ENCODE results near the gene ODAM. TPM values are rescaled to one million over a fixed set of nuclear protein-coding genes. Genes with fewer than 3 reads are reported as not detected.
"Not testable (repeated sequence)": the region's sequence is repeated elsewhere in the genome, so short reads cannot be mapped to it uniquely, and the experiment has no call there.

The ODAM gene
- total and polyA plus RNA-seq, 2 experiments from 2014 or later: not detected

GRCh38 chr4:70225824-70226223, 30.3 kb downstream of the ODAM start, which contains the start of gene FDCSP:
Gene FDCSP (plus strand): TSS chr4:70226124. CDS start chr4:70231195, 5,071 bp downstream.
- Histone ChIP-seq H3K4me1 (ENCODE audit: insufficient read depth) (no peaks in the 10 kb centered on the region), H3K27me3 (replicated peaks; ENCODE audit: insufficient read depth) (no peaks in the 10 kb centered on the region), H2AFZ (no peak within 1 kb of the TSS), H3K4me3 (no peak within 1 kb of the TSS), H4K20me1 (ENCODE audit: insufficient read depth) (no peaks in the 10 kb centered on the region), H3K9ac (no peak within 1 kb of the TSS), H3K4me2 (ENCODE audit: unreplicated experiment) (no peak within 1 kb of the TSS), H3K27ac (no peak within 1 kb of the TSS), H3F3A (ENCODE audit: insufficient read depth) (no peaks in the 10 kb centered on the region), H3K9me2 (ENCODE audit: insufficient read depth) (no peaks in the 10 kb centered on the region), H3K79me2 (ENCODE audit: insufficient read depth) (no peaks in the 10 kb centered on the region), H3K36me3 (ENCODE audit: low read depth) (no peaks in the 10 kb centered on the region), H3K9me3 (ENCODE audit: low read depth) (no peaks in the 10 kb centered on the region)
- WGBS, 2 experiments (ENCODE audit: low coverage in 1 of 2, low lambda C conversion rate in 2 of 2, missing lambda C conversion rate in 2 of 2): 12 to 19% methylated on average over 2 of the region's 2 CpGs
- no peak for DNase-seq
- in situ Hi-C loops (cut with MboI): no loop called here
- TF ChIP-seq EZH2phosphoT487 (IDR thresholded peaks at IDR 0.05; ENCODE audit: insufficient read depth, low read depth) (no peak), EZH2 (IDR thresholded peaks at IDR 0.05; ENCODE audit: insufficient read depth, poor library complexity, severe bottlenecking) (no peak)

GRCh38 chr4:70236125-70236524, 40.6 kb downstream of the ODAM start:
- no peaks in the 10 kb centered on the region for H3K36me3 ChIP-seq (ENCODE audit: low read depth)
- H4K20me1 ChIP-seq (ENCODE audit: insufficient read depth): no peaks in the 10 kb centered on the region
- no peaks in the 10 kb centered on the region for H3F3A ChIP-seq (ENCODE audit: insufficient read depth)
- in situ Hi-C loops (cut with MboI): no loop called here
- no peak overlapping the region for H2AFZ ChIP-seq
- H3K27me3 ChIP-seq (replicated peaks; ENCODE audit: insufficient read depth): no peaks in the 10 kb centered on the region
- H3K4me1 ChIP-seq (ENCODE audit: insufficient read depth): no peaks in the 10 kb centered on the region
- H3K4me3 ChIP-seq: no peak overlapping the region
- no peak for DNase-seq
- H3K9me3 ChIP-seq (ENCODE audit: low read depth): no peaks in the 10 kb centered on the region
- H3K9ac ChIP-seq: no peak overlapping the region
- no peak overlapping the region for H3K27ac ChIP-seq
- 5 to 12% methylated on average over 1 of the region's 1 CpG for WGBS, 2 experiments (ENCODE audit: low coverage in 1 of 2, low lambda C conversion rate in 2 of 2, missing lambda C conversion rate in 2 of 2)
- no peak overlapping the region for H3K4me2 ChIP-seq (ENCODE audit: unreplicated experiment)
- no peaks in the 10 kb centered on the region for H3K9me2 ChIP-seq (ENCODE audit: insufficient read depth)
- TF ChIP-seq EZH2 (IDR thresholded peaks at IDR 0.05; ENCODE audit: insufficient read depth, poor library complexity, severe bottlenecking) (no peak), EZH2phosphoT487 (IDR thresholded peaks at IDR 0.05; ENCODE audit: insufficient read depth, low read depth) (no peak)
- no peaks in the 10 kb centered on the region for H3K79me2 ChIP-seq (ENCODE audit: insufficient read depth)

- no peaks in the 10 kb centered on the region for H3K36me3 ChIP-seq (ENCODE audit: low read depth)
- in situ Hi-C loops (cut with MboI): no loop called here
- WGBS, 2 experiments (ENCODE audit: low coverage in 1 of 2, low lambda C conversion rate in 2 of 2, missing lambda C conversion rate in 2 of 2): 0 to 1% methylated on average over 3 of the region's 3 CpGs
- H3K4me3 ChIP-seq: no peak overlapping the region
- H3K9me2 ChIP-seq (ENCODE audit: insufficient read depth): no peaks in the 10 kb centered on the region
- no peaks in the 10 kb centered on the region for H3K9me3 ChIP-seq (ENCODE audit: low read depth)
- H3K27ac ChIP-seq: no peak overlapping the region
- H4K20me1 ChIP-seq (ENCODE audit: insufficient read depth): no peaks in the 10 kb centered on the region
- H3K9ac ChIP-seq: no peak overlapping the region
- H3K79me2 ChIP-seq (ENCODE audit: insufficient read depth): no peaks in the 10 kb centered on the region
- no peaks in the 10 kb centered on the region for H3F3A ChIP-seq (ENCODE audit: insufficient read depth)
- H3K4me2 ChIP-seq (ENCODE audit: unreplicated experiment): no peak overlapping the region
- no peak for DNase-seq
- no peak for TF ChIP-seq EZH2 (IDR thresholded peaks at IDR 0.05; ENCODE audit: insufficient read depth, poor library complexity, severe bottlenecking)
- no peak for TF ChIP-seq EZH2phosphoT487 (IDR thresholded peaks at IDR 0.05; ENCODE audit: insufficient read depth, low read depth)
- H3K4me1 ChIP-seq (ENCODE audit: insufficient read depth): no peaks in the 10 kb centered on the region
- no peaks in the 10 kb centered on the region for H3K27me3 ChIP-seq (replicated peaks; ENCODE audit: insufficient read depth)
- H2AFZ ChIP-seq: no peak overlapping the region
Observed at GRCh38 chr4:70239131-70239883, 43.8 kb downstream of the ODAM start.

GRCh38 chr4:70239884-70240591, 44.5 kb downstream of the ODAM start:
- TF ChIP-seq EZH2 (IDR thresholded peaks at IDR 0.05; ENCODE audit: insufficient read depth, poor library complexity, severe bottlenecking) (no peak), EZH2phosphoT487 (IDR thresholded peaks at IDR 0.05; ENCODE audit: insufficient read depth, low read depth) (no peak)
- Histone ChIP-seq H3K36me3 (ENCODE audit: low read depth) (no peaks in the 10 kb centered on the region), H3K9ac (no peak overlapping the region), H2AFZ (no peak overlapping the region), H3K27ac (no peak overlapping the region), H3K4me3 (no peak overlapping the region), H3K27me3 (replicated peaks; ENCODE audit: insufficient read depth) (no peaks in the 10 kb centered on the region), H3K9me3 (ENCODE audit: low read depth) (no peaks in the 10 kb centered on the region), H3F3A (ENCODE audit: insufficient read depth) (no peaks in the 10 kb centered on the region), H3K9me2 (ENCODE audit: insufficient read depth) (no peaks in the 10 kb centered on the region), H3K79me2 (ENCODE audit: insufficient read depth) (no peaks in the 10 kb centered on the region), H3K4me1 (ENCODE audit: insufficient read depth) (no peaks in the 10 kb centered on the region), H3K4me2 (ENCODE audit: unreplicated experiment) (no peak overlapping the region), H4K20me1 (ENCODE audit: insufficient read depth) (no peaks in the 10 kb centered on the region)
- no peak for DNase-seq
- in situ Hi-C loops (cut with MboI): no loop called here
- WGBS, 2 experiments (ENCODE audit: low coverage in 1 of 2, low lambda C conversion rate in 2 of 2, missing lambda C conversion rate in 2 of 2): 59 to 61% methylated on average over 5 of the region's 5 CpGs

GRCh38 chr4:70242297-70242696, 46.8 kb downstream of the ODAM start, which contains the start of gene CSN3:
Gene CSN3 (plus strand): TSS chr4:70242597. CDS start chr4:70244820, 2,223 bp downstream.
- H3K9ac ChIP-seq; H3K4me2 ChIP-seq (ENCODE audit: unreplicated experiment); H3K79me2 ChIP-seq (ENCODE audit: insufficient read depth); H3K4me1 ChIP-seq (ENCODE audit: insufficient read depth); in situ Hi-C loops (cut with MboI); H3K4me3 ChIP-seq; H3K9me2 ChIP-seq (ENCODE audit: insufficient read depth); H3K36me3 ChIP-seq (ENCODE audit: low read depth); H4K20me1 ChIP-seq (ENCODE audit: insufficient read depth); H3K27me3 ChIP-seq (replicated peaks; ENCODE audit: insufficient read depth); DNase-seq; H3F3A ChIP-seq (ENCODE audit: insufficient read depth); H3K9me3 ChIP-seq (ENCODE audit: low read depth); H3K27ac ChIP-seq; H2AFZ ChIP-seq: not testable (repeated sequence)
- 6 to 22% methylated on average over 2 to 3 of the region's 3 CpGs for WGBS, 2 experiments (ENCODE audit: low coverage in 1 of 2, low lambda C conversion rate in 2 of 2, missing lambda C conversion rate in 2 of 2)

Data from GM23248 (cell line).